Amniotic epithelial cell (primary cell): ENCODE results near the gene TMEM119.
"Not testable (repeated sequence)": the region's sequence is repeated elsewhere in the genome, so short reads cannot be mapped to it uniquely, and the experiment has no call there.

Source experiments
- DNase-seq: peaks from one replicate; pipeline ENCODE4 v3.0.0-alpha.2; 2010; ENCODE audit warnings: low read depth

TMEM119 gene

GRCh38 chr12:108599948-108600701 lies 2.2 kb upstream of the TMEM119 start:
- no peak for DNase-seq

DNA sequence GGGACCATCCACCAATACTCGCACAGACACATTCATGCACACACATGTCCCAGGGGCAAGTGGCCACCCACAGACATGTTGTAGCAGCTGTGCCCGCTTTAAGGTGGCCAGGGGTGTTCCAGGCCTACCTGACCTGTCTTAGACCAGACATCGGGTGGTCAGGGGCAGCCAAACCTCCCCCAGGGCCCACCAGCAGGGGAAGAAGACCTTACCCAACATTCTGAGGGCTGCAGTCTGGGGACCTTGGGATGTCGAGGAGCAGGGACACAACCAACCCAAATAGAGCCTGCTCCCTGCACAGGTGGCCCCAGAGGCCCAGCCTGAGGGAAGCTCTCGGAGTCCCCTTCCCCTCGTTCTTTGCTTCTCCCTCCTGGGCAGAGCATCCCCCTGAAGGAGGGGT lies 1.7 kb upstream of the TMEM119 start:
- DNase-seq, result no peak

- DNase-seq, result no peak
These were observed 818 bp upstream of the TMEM119 start for GRCh38 chr12:108598553-108599250.

DNA sequence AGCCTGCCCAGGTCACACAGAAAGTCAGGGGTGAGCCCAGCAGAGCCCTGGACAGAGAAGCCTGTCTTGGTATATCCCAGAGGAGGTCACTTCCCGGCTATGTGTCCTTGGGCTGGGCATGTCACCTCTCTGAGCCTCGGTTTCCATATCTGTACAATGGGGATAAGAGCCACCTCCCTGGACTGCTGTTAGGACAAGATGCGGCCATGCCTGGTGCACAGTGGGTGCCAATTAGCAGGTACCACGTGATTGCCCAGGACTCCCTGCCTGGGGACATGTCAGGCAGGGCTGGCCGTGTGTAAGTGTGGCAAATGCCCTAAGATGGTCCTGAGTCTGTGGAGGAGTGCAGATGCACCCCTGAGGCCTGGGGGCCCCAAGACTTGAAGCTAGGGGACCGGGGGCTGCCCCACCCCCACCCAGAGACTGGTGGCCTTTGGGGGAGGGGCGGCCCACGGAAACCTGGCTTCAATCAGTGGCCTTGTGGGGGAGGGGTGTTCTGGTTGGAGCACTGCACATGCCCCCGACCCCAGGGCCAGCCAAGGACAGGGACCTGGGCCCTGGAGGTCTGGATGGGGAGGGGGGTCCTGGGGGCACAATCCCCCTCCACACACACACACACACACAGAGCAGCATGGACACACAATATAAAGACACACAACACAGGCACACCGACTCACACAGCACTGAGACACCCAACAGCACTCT lies 878 bp downstream of the TMEM119 start:
- no peak for DNase-seq

GRCh38 chr12:108595711-108596647 lies 1.9 kb downstream of the TMEM119 start:
- no peak for DNase-seq

DNA sequence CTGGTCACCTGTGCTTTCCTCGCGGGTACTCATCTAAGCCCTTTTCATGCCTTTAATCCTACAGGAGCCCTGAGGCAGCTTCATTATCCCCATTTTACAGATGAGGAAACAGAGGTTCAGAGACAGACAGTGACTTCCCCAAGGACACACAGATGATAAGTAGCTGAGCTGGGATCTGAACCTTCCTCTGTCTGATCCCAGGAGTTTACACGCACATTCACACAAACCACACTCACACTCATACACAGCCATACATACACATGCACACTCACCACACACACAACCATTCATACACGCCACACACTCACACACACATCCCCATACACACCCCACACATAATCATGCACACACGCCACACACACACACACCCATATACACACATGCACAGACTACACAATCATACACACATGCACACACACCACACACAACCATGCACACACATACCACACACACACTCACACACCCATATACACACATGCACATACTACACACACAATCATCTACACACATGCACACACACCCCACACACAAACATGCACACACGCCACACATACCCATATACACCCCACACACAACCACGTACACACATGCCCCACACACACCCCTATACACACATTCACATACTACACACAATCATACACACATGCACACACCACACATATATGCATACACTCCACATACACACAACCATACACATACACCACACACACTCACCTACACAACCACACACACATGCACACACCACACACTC lies 2.7 kb downstream of the TMEM119 start:
- DNase-seq, result no peak

DNA sequence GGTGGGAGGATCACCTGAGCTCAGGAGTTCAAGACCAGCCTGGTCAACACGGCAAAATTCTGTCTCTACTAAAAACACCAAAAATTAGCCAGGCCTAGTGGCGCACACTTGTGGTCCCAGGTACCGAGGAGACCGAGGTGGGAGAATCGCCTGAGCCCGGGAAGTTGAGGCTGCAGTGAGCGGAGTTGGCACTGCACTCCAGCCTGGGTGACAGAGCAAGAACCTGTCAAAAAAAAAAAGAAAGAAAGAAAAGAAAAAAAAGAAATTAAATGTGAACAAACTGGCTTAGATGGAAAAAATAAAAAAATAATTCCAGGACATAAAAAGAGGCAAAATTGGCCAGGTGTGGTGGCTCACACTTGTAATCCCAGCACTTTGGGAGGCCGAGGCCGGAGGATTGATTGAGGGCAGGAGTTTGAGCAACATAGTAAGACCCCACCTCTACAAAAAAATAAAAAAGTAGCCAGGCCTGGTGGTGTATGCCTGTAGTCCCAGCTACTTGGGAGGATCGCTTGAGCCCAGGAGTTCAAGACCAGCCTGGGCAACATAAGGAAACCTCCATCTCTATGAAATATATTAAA lies 3.5 kb downstream of the TMEM119 start:
- DNase-seq, result no peak

GRCh38 chr12:108592033-108592909 lies 5.6 kb downstream of the TMEM119 start:
- no peak for DNase-seq

DNA sequence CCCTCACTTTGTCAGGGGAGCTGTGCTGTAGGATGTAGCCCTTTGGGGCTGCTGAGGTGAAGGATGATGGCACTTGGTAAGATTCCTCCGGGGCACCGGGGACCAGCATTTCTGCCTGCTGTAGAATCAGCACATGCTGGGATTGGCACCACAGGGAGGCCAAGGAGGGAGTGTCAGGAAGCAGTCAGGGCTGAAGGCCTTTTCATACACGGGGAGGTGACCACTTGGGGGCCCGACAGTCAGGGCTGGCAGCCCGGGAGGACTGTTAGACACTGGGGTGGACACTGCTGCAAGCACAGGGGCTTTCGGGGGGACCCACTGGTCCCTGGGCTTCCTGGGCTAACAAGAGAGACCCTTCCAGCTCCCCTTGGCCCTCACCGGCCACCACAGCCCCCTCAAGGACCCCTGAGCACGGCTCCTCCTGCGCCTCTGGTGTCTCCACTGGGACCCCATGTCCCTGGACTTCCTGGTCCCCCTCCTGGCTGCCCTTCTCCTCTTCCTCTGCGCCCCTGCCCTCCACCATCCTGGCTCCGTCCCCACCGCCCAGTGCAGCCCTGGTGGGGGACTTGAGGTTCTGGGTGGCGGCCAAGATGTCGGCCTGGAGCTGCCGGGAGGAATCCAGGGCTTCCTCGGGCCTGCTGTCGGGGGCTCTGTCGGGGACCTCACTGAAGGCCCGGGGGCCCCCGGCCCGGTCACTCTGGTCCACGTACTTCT lies 6.5 kb downstream of the TMEM119 start:
- no peak for DNase-seq

- not testable (repeated sequence) for DNase-seq
These were observed 7.4 kb downstream of the TMEM119 start for GRCh38 chr12:108590463-108590862.

DNA sequence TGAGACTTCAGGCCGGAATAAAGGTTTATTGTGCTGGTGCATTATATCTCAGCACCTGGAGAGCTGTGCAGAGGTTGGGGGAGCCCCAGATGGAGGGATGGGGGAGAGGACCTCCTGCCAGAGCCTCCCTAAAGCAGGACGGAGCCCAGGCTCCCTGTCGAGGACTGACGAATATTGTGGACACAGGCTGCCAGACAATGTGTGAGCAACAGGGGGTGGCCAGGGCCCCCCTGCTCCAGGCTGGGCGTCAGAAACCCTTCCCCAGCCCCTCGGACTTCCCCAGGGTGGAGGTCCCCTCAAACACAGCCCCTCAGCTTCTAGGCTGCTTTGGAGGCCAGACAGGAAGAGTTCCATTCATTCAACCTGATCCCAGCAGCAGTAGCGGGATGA lies 8.0 kb downstream of the TMEM119 start:
- no peak for DNase-seq

DNA sequence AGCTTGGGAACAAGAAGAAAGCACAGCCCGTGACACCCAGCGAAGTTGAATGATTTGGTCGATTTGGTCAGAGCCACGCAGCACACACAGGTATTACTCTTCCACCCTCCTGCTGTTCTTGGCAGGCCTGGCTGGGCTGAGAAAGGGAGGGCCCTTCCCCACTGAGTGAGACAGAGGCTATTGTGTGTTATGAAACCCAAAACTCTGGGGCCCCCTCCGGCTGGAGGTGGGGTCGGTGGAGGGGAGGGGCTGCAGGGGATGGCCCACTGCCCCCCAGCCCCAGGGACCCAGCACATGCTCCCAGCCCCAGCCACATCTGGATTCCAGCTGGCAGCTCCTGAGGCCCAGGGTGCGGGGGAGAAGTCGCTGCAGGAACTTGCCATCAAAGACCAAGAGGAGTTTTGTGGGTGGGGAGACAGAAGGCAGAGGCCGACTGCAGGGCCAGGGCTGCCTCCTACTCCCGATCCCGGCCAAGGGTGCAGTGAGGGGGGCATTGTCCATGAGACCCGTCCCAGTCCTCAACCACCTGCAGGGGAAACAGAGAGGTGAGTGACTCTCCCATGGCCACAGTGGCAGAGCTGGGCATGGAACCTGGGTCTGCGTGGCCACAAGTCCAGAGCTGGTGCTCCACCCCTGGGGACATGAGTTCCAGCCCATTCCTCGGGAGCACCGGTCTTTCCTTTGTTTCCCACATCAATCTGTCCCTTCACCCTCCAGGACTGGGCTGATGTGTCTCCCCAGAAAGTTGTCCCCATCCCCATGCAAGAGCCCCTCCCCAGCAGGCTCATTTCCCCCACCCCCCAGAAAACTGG lies 8.7 kb downstream of the TMEM119 start:
- peak; percentile 35 for DNase-seq

DNA sequence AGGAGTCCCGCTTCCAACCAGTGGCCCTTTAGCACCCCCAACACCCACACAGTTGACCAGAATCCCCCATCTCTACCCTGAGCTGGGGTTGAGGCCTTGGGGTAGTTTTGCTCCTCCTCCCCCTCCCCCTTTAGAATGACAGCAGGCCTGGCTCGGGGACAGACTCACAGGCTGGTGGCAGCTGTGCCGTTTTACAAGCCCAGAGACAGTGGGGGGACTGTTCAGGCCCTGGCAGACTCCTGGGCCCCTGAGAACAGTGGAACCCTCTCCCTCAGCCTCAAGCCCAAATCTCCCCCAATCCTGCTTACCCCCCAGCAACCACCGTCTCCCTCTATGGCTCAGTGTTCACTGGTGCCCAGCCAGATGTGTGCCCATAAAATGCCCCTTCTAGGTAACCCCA lies 10.1 kb downstream of the TMEM119 start:
- DNase-seq, result no peak

GRCh38 chr12:108586306-108586705 lies 11.6 kb downstream of the TMEM119 start:
- DNase-seq, result no peak

DNA sequence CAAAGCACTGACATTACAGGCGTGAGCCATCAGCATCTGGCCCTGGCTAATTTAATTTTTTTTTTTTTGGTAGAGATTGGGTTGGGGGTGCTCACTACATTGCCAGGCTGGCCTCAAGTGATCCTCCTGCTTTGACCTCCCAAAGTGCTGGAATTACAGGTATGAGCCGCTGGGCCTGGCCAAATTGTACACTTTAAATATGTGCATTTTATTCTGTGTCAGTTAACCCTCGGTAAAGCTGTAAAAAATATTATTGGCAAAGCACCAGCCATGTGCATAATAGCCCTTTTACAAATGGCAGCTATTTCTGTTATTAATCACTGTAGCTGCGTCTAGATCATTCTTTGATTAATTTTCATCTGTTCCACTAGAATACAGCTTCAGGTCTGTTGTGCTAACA lies 12.0 kb downstream of the TMEM119 start:
- DNase-seq, result no peak

- DNase-seq, result no peak
These were observed 13.3 kb downstream of the TMEM119 start for GRCh38 chr12:108584456-108585065.

DNA sequence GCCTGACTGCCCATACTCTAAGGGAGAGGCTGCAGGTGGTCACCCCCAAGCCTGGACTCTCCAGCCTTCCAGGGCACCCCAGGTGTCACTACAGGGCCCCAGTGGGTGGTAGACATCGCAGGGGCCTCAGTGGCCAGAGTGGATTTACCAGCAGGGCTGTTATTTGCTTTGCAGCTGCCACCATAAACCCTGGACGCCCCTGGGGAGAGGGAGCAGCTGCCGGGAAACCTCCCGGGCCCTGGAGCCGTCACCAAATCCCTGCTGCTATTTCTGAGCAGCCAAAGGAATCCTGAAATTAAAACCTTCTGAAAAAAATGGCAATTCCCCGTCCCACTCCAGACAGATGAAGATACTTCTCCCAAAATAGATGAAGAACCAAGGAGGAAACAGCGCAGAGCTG lies 13.9 kb downstream of the TMEM119 start:
- no peak for DNase-seq
